IMR-90 (cell line): ENCODE measurements around the gene SMARCA4. TPM values are rescaled to one million over a fixed set of nuclear protein-coding genes. Genes with fewer than 3 reads are reported as not detected.

Experiments
- ATAC-seq: fragments of 200-7000 bp; cut with Tn5 transposase; 2 replicates; pipeline ENCODE4 v1.9.1; 2020; ENCODE audit warnings: low read depth, mild to moderate bottlenecking, moderate library complexity
- BruUV-seq: library from RNA; stranded (reverse); fragments of 400-500 nt; replicated peaks from 2 replicates; lab custom pipeline; 2021; lab: Mats Ljungman, UMichigan
- CTCF ChIA-PET: fragments of 300-600 bp; formaldehyde crosslinking; extraction: SDS; loops from one replicate; lab custom pipeline; 2021; ENCODE audit warnings: antibody characterized with exemption; lab: Yijun Ruan, JAX
- POLR2A ChIA-PET: fragments of 300-600 bp; sonication (Branson Sonifier 250); formaldehyde crosslinking; loops from one replicate; lab custom pipeline; 2022; ENCODE audit warnings: antibody characterized with exemption; ENCODE audit not compliant: unreplicated experiment; lab: Charles Lee
- DNase-seq: peaks from one replicate; pipeline ENCODE4 v3.0.0; 2013
- H2AFZ ChIP-seq: replicated peaks from 2 replicates; pipeline ENCODE3; 2013; ENCODE audit warnings: low read length, mild to moderate bottlenecking; ENCODE audit not compliant: poor library complexity
- H2AK5ac ChIP-seq: 2 replicates; pipeline ENCODE4 v1.6.1; 2013; ENCODE audit warnings: low read depth, low read length, inconsistent platforms
- H2AK9ac ChIP-seq: replicated peaks from 2 replicates; pipeline ENCODE3; 2013; ENCODE audit warnings: mild to moderate bottlenecking, low read depth, low read length, moderate library complexity; ENCODE audit not compliant: poor library complexity
- H2BK120ac ChIP-seq: 2 replicates; pipeline ENCODE4 v1.6.1; 2013; ENCODE audit warnings: low read depth, low read length, inconsistent platforms
- H2BK15ac ChIP-seq: 3 replicates; pipeline ENCODE4 v1.6.1; 2013; ENCODE audit warnings: low read depth, low read length, inconsistent platforms
- H2BK20ac ChIP-seq: 2 replicates; pipeline ENCODE4 v1.6.1; 2013; ENCODE audit warnings: low read depth, mild to moderate bottlenecking, inconsistent platforms, low read length, moderate library complexity
- H2BK5ac ChIP-seq: 2 replicates; pipeline ENCODE4 v1.6.1; 2013; ENCODE audit warnings: mild to moderate bottlenecking, low read depth, low read length, inconsistent platforms; ENCODE audit not compliant: poor library complexity, severe bottlenecking
- H3K14ac ChIP-seq: replicated peaks from 2 replicates; pipeline ENCODE4 v1.6.1; 2013; ENCODE audit warnings: low read depth, low read length, inconsistent platforms
- H3K18ac ChIP-seq: 2 replicates; pipeline ENCODE4 v1.6.1; 2013; ENCODE audit warnings: low read depth, low read length, control low read depth
- H3K23ac ChIP-seq: 2 replicates; pipeline ENCODE4 v1.6.1; 2013; ENCODE audit warnings: low read depth, low read length, inconsistent platforms
- H3K27ac ChIP-seq: 2 replicates; pipeline ENCODE4 v1.5.1; 2013; ENCODE audit warnings: mild to moderate bottlenecking, control low read depth, low read length; ENCODE audit not compliant: insufficient read depth
- H3K27me3 ChIP-seq: 2 replicates; pipeline ENCODE4 v1.6.1; 2013; ENCODE audit warnings: low read length; ENCODE audit not compliant: control insufficient read depth, insufficient read depth
- H3K36me3 ChIP-seq: 2 replicates; pipeline ENCODE4 v1.6.1; 2013; ENCODE audit warnings: low read length, mixed read lengths; ENCODE audit not compliant: control insufficient read depth, insufficient read depth
- H3K4ac ChIP-seq: 2 replicates; pipeline ENCODE4 v1.6.1; 2013; ENCODE audit warnings: low read depth, low read length, inconsistent platforms
- H3K4me1 ChIP-seq: 2 replicates; pipeline ENCODE4 v1.6.1; 2013; ENCODE audit warnings: low read length, mixed read lengths; ENCODE audit not compliant: control insufficient read depth, insufficient read depth
- H3K4me2 ChIP-seq: 2 replicates; pipeline ENCODE4 v1.6.1; 2013; ENCODE audit warnings: low read depth, mild to moderate bottlenecking, control low read depth, low read length, moderate library complexity
- H3K4me3 ChIP-seq: 2 replicates; pipeline ENCODE4 v1.5.1; 2013; ENCODE audit warnings: low read depth, mild to moderate bottlenecking, control low read depth, low read length, moderate library complexity; ENCODE audit not compliant: insufficient read depth
- H3K56ac ChIP-seq: 2 replicates; pipeline ENCODE4 v1.6.1; 2013; ENCODE audit warnings: low read length, inconsistent platforms; ENCODE audit not compliant: insufficient read depth; ENCODE audit errors: extremely low read depth
- H3K79me1 ChIP-seq, 2 experiments: 2 replicates each; pipeline ENCODE4 v1.6.1; 2013; ENCODE audit warnings: low read length in 2 of 2, inconsistent platforms in 1 of 2, low read depth in 1 of 2
- H3K9ac ChIP-seq: 2 replicates; pipeline ENCODE4 v1.6.1; 2013; ENCODE audit warnings: low read depth, low read length, control low read depth
- H3K9me1 ChIP-seq: 2 replicates; pipeline ENCODE4 v1.6.1; 2013; ENCODE audit warnings: low read length, inconsistent platforms; ENCODE audit not compliant: insufficient read depth
- H3K9me3 ChIP-seq: 2 replicates; pipeline ENCODE4 v1.6.1; 2013; ENCODE audit warnings: low read length; ENCODE audit not compliant: control insufficient read depth, insufficient read depth
- H4K20me1 ChIP-seq: 2 replicates; pipeline ENCODE4 v1.6.1; 2013; ENCODE audit warnings: low read length, inconsistent platforms; ENCODE audit not compliant: insufficient read depth
- H4K5ac ChIP-seq: 2 replicates; pipeline ENCODE4 v1.6.1; 2013; ENCODE audit warnings: mild to moderate bottlenecking, low read depth, low read length, control low read depth
- H4K8ac ChIP-seq, 2 experiments: 2 replicates each; pipeline ENCODE4 v1.6.1; 2013; ENCODE audit warnings: low read depth in 2 of 2, low read length in 2 of 2, control low read depth in 1 of 2, inconsistent platforms in 1 of 2
- H4K91ac ChIP-seq: 2 replicates; pipeline ENCODE4 v1.6.1; 2013; ENCODE audit warnings: low read depth, low read length, inconsistent platforms; ENCODE audit not compliant: insufficient read depth
- BHLHE40 ChIP-seq: fragments of 150-350 bp; IDR thresholded peaks from 2 replicates; pipeline ENCODE4 v1.6.1; 2016; ENCODE audit warnings: mild to moderate bottlenecking, low read depth, low read length
- CEBPB ChIP-seq: IDR thresholded peaks from 2 replicates; pipeline ENCODE4 v1.6.1; 2012; ENCODE audit warnings: low read depth, low read length, improper control_type of control experiment
- CHD1 ChIP-seq: IDR thresholded peaks from 2 replicates; pipeline ENCODE4 v1.6.1; 2012; ENCODE audit warnings: low read depth, low read length, improper control_type of control experiment
- CTCF ChIP-seq: conservative IDR thresholded peaks from 2 replicates; pipeline ENCODE4 v1.5.1; 2012; ENCODE audit warnings: mild to moderate bottlenecking, low read depth, low read length, improper control_type of control experiment
- FOS ChIP-seq: fragments of 150-350 bp; IDR thresholded peaks from 2 replicates; pipeline ENCODE4 v1.6.1; 2016; ENCODE audit warnings: low read depth, low read length
- MAFK ChIP-seq: IDR thresholded peaks from 2 replicates; pipeline ENCODE4 v1.6.1; 2012; ENCODE audit warnings: low read depth, low read length, improper control_type of control experiment
- MAZ ChIP-seq: IDR thresholded peaks from 2 replicates; pipeline ENCODE4 v1.6.1; 2012; ENCODE audit warnings: low read depth, mild to moderate bottlenecking, low read length, improper control_type of control experiment, moderate library complexity, borderline replicate concordance
- MXI1 ChIP-seq: IDR thresholded peaks from 2 replicates; pipeline ENCODE4 v1.6.1; 2012; ENCODE audit warnings: low read depth, mild to moderate bottlenecking, low read length, moderate library complexity, borderline replicate concordance
- NFE2L2 ChIP-seq: fragments of 150-350 bp; IDR thresholded peaks from 2 replicates; pipeline ENCODE4 v1.6.1; 2016; ENCODE audit warnings: low read depth, mild to moderate bottlenecking, low read length
- POLR2A ChIP-seq: IDR thresholded peaks from 2 replicates; pipeline ENCODE4 v1.6.1; 2012; ENCODE audit warnings: mild to moderate bottlenecking, low read depth, low read length
- RAD21 ChIP-seq: IDR thresholded peaks from 2 replicates; pipeline ENCODE4 v1.6.1; 2012; ENCODE audit warnings: low read length, improper control_type of control experiment
- RCOR1 ChIP-seq: IDR thresholded peaks from 2 replicates; pipeline ENCODE4 v1.6.1; 2012; ENCODE audit warnings: mild to moderate bottlenecking, low read length, improper control_type of control experiment; ENCODE audit not compliant: insufficient replicate concordance
- RFX5 ChIP-seq: IDR thresholded peaks from 2 replicates; pipeline ENCODE4 v1.8.0; 2012; ENCODE audit warnings: low read depth, mild to moderate bottlenecking, low read length, moderate library complexity
- SMC3 ChIP-seq: fragments of 150-350 bp; IDR thresholded peaks from 2 replicates; pipeline ENCODE4 v1.6.1; 2016; ENCODE audit warnings: low read depth, mild to moderate bottlenecking, antibody characterized with exemption, low read length, moderate library complexity
- USF2 ChIP-seq: fragments of 150-350 bp; IDR thresholded peaks from 2 replicates; pipeline ENCODE4 v1.6.1; 2017; ENCODE audit warnings: mild to moderate bottlenecking, antibody characterized with exemption, low read length, low read depth
- WGBS, 2 experiments: methylation state at CpG; one replicate each; pipeline versions ENCODE4 v1.1.5 to v1.1.7; 2013; ENCODE audit warnings: missing lambda C conversion rate in 2 of 2; ENCODE audit not compliant: insufficient read length in 1 of 2; ENCODE audit errors: extremely low coverage in 2 of 2; 5-methylcytosine and 5-hydroxymethylcytosine counted together
- dilution Hi-C: fragments of 300-500 bp; cut with HindIII; formaldehyde crosslinking; loops from one replicate; pipeline ENCODE4 v1.14.3; 2018; ENCODE audit warnings: low sequenced_read_pairs; ENCODE audit not compliant: unreplicated experiment
- in situ Hi-C: fragments of 300-500 bp; cut with MboI; formaldehyde crosslinking; loops from 3 replicates; pipeline ENCODE4 v1.14.3; 2019; ENCODE audit warnings: low sequenced_read_pairs, inconsistent platforms, mixed read lengths
- intact Hi-C: fragments of 100-400 bp; cut with micrococcal nuclease; formaldehyde crosslinking; loops from 2 replicates; pipeline ENCODE4 v1.10.0; 2022
- polyA plus RNA-seq, 3 experiments: library from polyadenylated mRNA; depleted of rRNA; stranded (reverse); fragments of >200 nt; gene quantifications; 2 replicates each; pipeline ENCODE4 v1.2.3, GENCODE V29; 2012; ENCODE audit warnings: low replicate concordance in 1 of 3
- total RNA-seq: library from RNA; depleted of rRNA; stranded (reverse); fragments of >200 nt; gene quantifications from 2 replicates; pipeline ENCODE4 v1.2.3, GENCODE V29; 2012
- TF ChIP-seq, protein P1 (sequence below): fragments of 150-350 bp; IDR thresholded peaks from 2 replicates; pipeline ENCODE4 v1.6.1; 2016; ENCODE audit warnings: low read depth, mild to moderate bottlenecking, low read length, moderate library complexity, borderline replicate concordance

SMARCA4 gene
- total and polyA plus RNA-seq, 2 of the 4 experiments (the other 2 are of a cell fraction) = 41.4 to 85.6 TPM

DNA sequence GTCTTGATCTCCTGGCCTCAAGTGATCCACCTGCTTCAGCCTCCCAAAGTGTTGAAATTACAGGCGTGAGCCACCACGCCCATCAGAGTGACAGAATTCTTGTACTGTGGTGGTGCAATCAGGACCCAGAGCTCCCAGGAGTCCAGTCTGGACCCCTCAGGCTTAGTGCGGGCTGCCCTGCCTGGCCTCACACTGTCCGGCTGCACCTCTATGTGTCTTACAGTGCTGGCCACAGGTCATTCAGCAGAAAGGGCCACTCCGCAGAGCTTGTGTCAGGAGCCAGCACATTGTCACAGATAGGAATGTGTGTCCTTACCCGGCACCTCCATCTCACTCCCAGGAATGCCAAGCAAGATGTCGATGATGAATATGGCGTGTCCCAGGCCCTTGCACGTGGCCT lies 49.2 kb downstream of the SMARCA4 start:
- peaks cover 6 to 13% of the 10 kb centered on the region in 2 experiments; a peak in 3 of 4 replicates for H3K79me1 ChIP-seq
- H4K5ac ChIP-seq = no peak overlapping the region
- DNase-seq (no peak), ATAC-seq (no peak)
- H4K91ac ChIP-seq = no peak overlapping the region
- H2AK9ac ChIP-seq = peak overlapping the region; percentile 75
- H3K4me2 ChIP-seq = no peak overlapping the region
- H3K36me3 ChIP-seq = peaks cover 64% of the 10 kb centered on the region
- H3K14ac ChIP-seq = no peak overlapping the region
- no peak overlapping the region for H2AFZ ChIP-seq
- no peak overlapping the region for H3K4me3 ChIP-seq
- H3K4me1 ChIP-seq = no peaks in the 10 kb centered on the region
- no peak overlapping the region for H3K9ac ChIP-seq
- H4K8ac ChIP-seq = no peak overlapping the region
- 100% methylated on average over 2 of the region's 9 CpGs; no CpG with 5 or more reads in 1 of the 2 experiments for WGBS, 2 experiments
- H2BK15ac ChIP-seq = no peak overlapping the region
- dilution Hi-C loops = no loop called here
- TF ChIP-seq MAFK (no peak), SMC3 (no peak), CTCF (no peak), POLR2A (no peak), NFE2L2 (no peak), RAD21 (no peak), CEBPB (no peak), FOS (no peak), RFX5 (no peak), MXI1 (no peak), RCOR1 (no peak), USF2 (no peak), MAZ (no peak), BHLHE40 (no peak), CHD1 (no peak)
- TF ChIP-seq, protein P1, sequence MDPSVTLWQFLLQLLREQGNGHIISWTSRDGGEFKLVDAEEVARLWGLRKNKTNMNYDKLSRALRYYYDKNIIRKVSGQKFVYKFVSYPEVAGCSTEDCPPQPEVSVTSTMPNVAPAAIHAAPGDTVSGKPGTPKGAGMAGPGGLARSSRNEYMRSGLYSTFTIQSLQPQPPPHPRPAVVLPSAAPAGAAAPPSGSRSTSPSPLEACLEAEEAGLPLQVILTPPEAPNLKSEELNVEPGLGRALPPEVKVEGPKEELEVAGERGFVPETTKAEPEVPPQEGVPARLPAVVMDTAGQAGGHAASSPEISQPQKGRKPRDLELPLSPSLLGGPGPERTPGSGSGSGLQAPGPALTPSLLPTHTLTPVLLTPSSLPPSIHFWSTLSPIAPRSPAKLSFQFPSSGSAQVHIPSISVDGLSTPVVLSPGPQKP = no peak
- no peak overlapping the region for H3K23ac ChIP-seq
- in situ Hi-C loops = no loop called here
- H3K18ac ChIP-seq = no peak overlapping the region
- no peak overlapping the region for H3K27ac ChIP-seq
- H2AK5ac ChIP-seq = no peak overlapping the region
- no peaks in the 10 kb centered on the region for H3K9me3 ChIP-seq
- H4K20me1 ChIP-seq = 0 out of 2 replicates have a peak, but pooled peaks cover 10% of the 10 kb centered on the region
- no peak overlapping the region for H2BK5ac ChIP-seq
- POLR2A ChIA-PET = no interaction called here
- no peaks in the 10 kb centered on the region for H3K27me3 ChIP-seq
- no peak overlapping the region for H3K56ac ChIP-seq
- H3K4ac ChIP-seq = no peak overlapping the region
- intact Hi-C loops = no loop called here
- H2BK120ac ChIP-seq = no peak overlapping the region
- H3K9me1 ChIP-seq = no peaks in the 10 kb centered on the region
- BruUV-seq = no TSS peak
- CTCF ChIA-PET = no interaction called here
- H2BK20ac ChIP-seq = no peak overlapping the region
